Heart right ventricle (tissue), 16 donors: ENCODE results near the gene TAAR1. TPM values are rescaled to one million over a fixed set of nuclear protein-coding genes. Genes with fewer than 3 reads are reported as not detected.

Source experiments
- ATAC-seq, 8 donors: fragments of 200-7000 bp; cut with Tn5 transposase; one replicate each; pipeline ENCODE4 v1.9.1; 2020; ENCODE audit warnings: mild to moderate bottlenecking in 8 of 8, moderate library complexity in 8 of 8, moderate number of reproducible peaks in 1 of 8
- DNase-seq, 2 donors: peaks; one replicate each; pipeline ENCODE4 v3.0.0-alpha.2; 2020
- H3K27ac ChIP-seq, 10 donors: fragments of 200-600 bp; sonication (generic) in 2 of 10; one replicate each; pipeline versions ENCODE4 v1.5.0 to v1.8.0; 2020 to 2022; ENCODE audit warnings: mild to moderate bottlenecking in 3 of 10
- H3K27me3 ChIP-seq, 7 donors: fragments of 200-600 bp; one replicate each; pipeline ENCODE4 v1.8.0; 2021 to 2022; ENCODE audit warnings: mild to moderate bottlenecking in 2 of 7
- H3K36me3 ChIP-seq, 9 donors: fragments of 200-600 bp; sonication (generic) in 1 of 9; one replicate each; pipeline versions ENCODE4 v1.5.0 to v1.8.0; 2020 to 2022; ENCODE audit warnings: mild to moderate bottlenecking in 2 of 9
- H3K4me1 ChIP-seq, 9 donors: fragments of 200-600 bp; sonication (generic) in 1 of 9; one replicate each; pipeline versions ENCODE4 v1.5.0 to v1.8.0; 2020 to 2022; ENCODE audit warnings: mild to moderate bottlenecking in 4 of 9
- H3K4me3 ChIP-seq, 10 donors: fragments of 200-600 bp; sonication (generic) in 2 of 10; one replicate each; pipeline versions ENCODE4 v1.5.0 to v1.8.0; 2020 to 2022; ENCODE audit warnings: mild to moderate bottlenecking in 7 of 10, moderate library complexity in 2 of 10
- H3K9me3 ChIP-seq, 11 donors: fragments of 200-600 bp in 10 of 11; sonication (generic) in 2 of 11; one replicate each; pipeline versions ENCODE4 v1.5.0 to v1.8.0; 2013 to 2022; ENCODE audit warnings: mild to moderate bottlenecking in 2 of 11, control low read depth in 1 of 11, moderate library complexity in 1 of 11
- CTCF ChIP-seq, 9 donors: fragments of 200-600 bp; sonication (generic) in 2 of 9; IDR thresholded peaks; one replicate each; pipeline versions ENCODE4 v1.5.0 to v1.8.0; 2021 to 2022; ENCODE audit warnings: antibody characterized with exemption in 9 of 9, mild to moderate bottlenecking in 5 of 9, moderate library complexity in 1 of 9
- WGBS, 2 donors: extraction: QIAGEN DNeasy Blood & Tissue Kit; methylation state at CpG; one replicate each; pipeline ENCODE4 v1.1.7; 2013; ENCODE audit warnings: inconsistent platforms in 1 of 2; 5-methylcytosine and 5-hydroxymethylcytosine counted together
- intact Hi-C, 10 donors: fragments of 100-400 bp; cut with DNase I; formaldehyde crosslinking; loops; one replicate each; pipeline versions ENCODE4 v1.11.1 to v1.14.2; 2022
- polyA plus RNA-seq, 2 donors: library from polyadenylated mRNA; stranded (reverse); fragments of 200-250 nt; gene quantifications; one replicate each; pipeline ENCODE4 v1.2.3, GENCODE V29; 2013
- total RNA-seq, 10 donors: library from RNA; stranded (reverse); fragmentation: NEBNext Ultra II Directional in 3 of 10; extraction: Animal tissue kit (Norgen Biotek cat#: 25700) in 3 of 10; gene quantifications; one replicate each; pipeline versions ENCODE4 v1.2.1 to v1.2.4, GENCODE V29; 2021 to 2023
- donor health status: Arrhythmogenic right ventricular cardiomyopathy.
- donor health status: ischemic (EF 13 %, LVEDD 7.1; RV severe dilation, severe dysfunction).
- donor health status: healthy with polysubstance abuse.
- donor health status: DM: no; HTN: yes; CAD: no.
- donor health status: DM: no; HTN: no; CAD: no.
- donor health status: ischemic (EF 25% LVEDD 6.9; RV normal size, moderate dysfunction).
- donor health status: ischemic (EF 25% LVEDD 5.7; RV mildly dilated, moderate dysfunction).
- donor health status: healthy.
- donor health status: DM: yes; HTN: yes; CAD: no.
- donor health status: Ischemic cardiomyopathy.
- donor health status: ischemic (EF 35%, LVEDD 5.7; RV mildly dilated, moderate dysfunction).
- donor health status: nonischemic (EF 11% LVEDD 7.7; RV severe dilation, severe dysfunction).
- donor health status: DM: yes; HTN: yes; CAD: no.
- donor health status: PGD.
- donor health status: ischemic (EF 29% LVEDD 5.4; RV normal size, mild dysfunction).
- donor health status: nonischemic (EF 23%, LVEDD 6.1; RV moderate dilation, normal function).

The TAAR1 gene
- total and polyA plus RNA-seq, 12 donors, result not detected

- peaks cover 0 to 4% (median 0%) of the 10 kb centered on the region in 11 donors for H3K9me3 ChIP-seq
- no peak for DNase-seq
- H3K27ac ChIP-seq, result no peak overlapping the region
- H3K4me3 ChIP-seq, result no peak overlapping the region
- 67 to 77% methylated on average over 1 of the region's 1 CpG for WGBS, 2 donors
- no peaks in the 10 kb centered on the region for H3K27me3 ChIP-seq
- no peak for ATAC-seq
- TF ChIP-seq CTCF (IDR thresholded peaks at IDR 0.05), result no peak
- no peaks in the 10 kb centered on the region for H3K4me1 ChIP-seq
- intact Hi-C loops, result loop anchor here in 3 of 10 donors (10.0 kb wide), 3 partner anchors 101 to 141 kb away; partner anchors contain the start of gene SLC18B1 (in 1 of the 3)
- H3K36me3 ChIP-seq, result no peaks in the 10 kb centered on the region
Observed at GRCh38 chr6:132663661-132664060, 4.7 kb upstream of the TAAR1 start.

- 81 to 87% methylated on average over 4 of the region's 4 CpGs for WGBS, 2 donors
- Histone ChIP-seq H3K9me3 (peaks cover 0 to 4% (median 0%) of the 10 kb centered on the region in 11 donors), H3K27me3 (no peaks in the 10 kb centered on the region), H3K36me3 (no peaks in the 10 kb centered on the region), H3K4me3 (no peak overlapping the region), H3K4me1 (no peaks in the 10 kb centered on the region), H3K27ac (no peak overlapping the region)
- ATAC-seq (no peak), DNase-seq (no peak)
- intact Hi-C loops, result loop anchor here in 3 of 10 donors (10.0 kb wide), 3 partner anchors 103 to 143 kb away; partner anchors contain the start of gene SLC18B1 (in 1 of the 3)
- TF ChIP-seq CTCF (IDR thresholded peaks at IDR 0.05), result no peak
Observed at GRCh38 chr6:132661906-132662305, 2.9 kb upstream of the TAAR1 start.

- H3K36me3 ChIP-seq, result no peaks in the 10 kb centered on the region
- DNase-seq (no peak), ATAC-seq (peak in 2 of 8 donors; percentile 33 to 55)
- intact Hi-C loops, result no loop called here
- no peak for TF ChIP-seq CTCF (IDR thresholded peaks at IDR 0.05)
- H3K27ac ChIP-seq, result no peak overlapping the region
- H3K4me1 ChIP-seq, result peaks cover 0 to 6% (median 0%) of the 10 kb centered on the region in 9 donors
- H3K27me3 ChIP-seq, result no peaks in the 10 kb centered on the region
- no peaks in the 10 kb centered on the region for H3K9me3 ChIP-seq
- no peak overlapping the region for H3K4me3 ChIP-seq
- WGBS, 2 donors, result 75 to 78% methylated on average over 3 of the region's 3 CpGs
Observed at GRCh38 chr6:132651062-132651461, 7.9 kb downstream of the TAAR1 start.

- intact Hi-C loops, result no loop called here
- Histone ChIP-seq H3K27me3 (no peaks in the 10 kb centered on the region), H3K27ac (no peak overlapping the region), H3K36me3 (no peaks in the 10 kb centered on the region), H3K4me3 (no peak overlapping the region), H3K4me1 (peaks cover 0 to 6% (median 0%) of the 10 kb centered on the region in 9 donors), H3K9me3 (no peaks in the 10 kb centered on the region)
- whole genome bisulfite sequencing, 2 donors, result 80 to 81% methylated on average over 1 of the region's 1 CpG
- TF ChIP-seq CTCF (IDR thresholded peaks at IDR 0.05), result no peak
- no peak for DNase-seq
- no peak for ATAC-seq
Observed at GRCh38 chr6:132650429-132650828, 8.6 kb downstream of the TAAR1 start.
